Measurements from ENCODE around the gene RBM47. TPM values are rescaled to one million over a fixed set of nuclear protein-coding genes. Genes with fewer than 3 reads are reported as not detected.

RBM47 gene
- total and polyA plus RNA-seq, 2 of the 4 experiments (the other 2 are of a cell fraction): 0.44 to 1.1 TPM

GRCh38 chr4:40414673-40415072, 215.0 kb downstream of the RBM47 start:
- H2AFZ ChIP-seq (replicated peaks; ENCODE audit: low read length, poor library complexity): no peak overlapping the region
- intact Hi-C loops (cut with micrococcal nuclease): no loop called here

More at GRCh38 chr4:40414673-40415072, 215.0 kb downstream of the RBM47 start:
- no peak overlapping the region for H3K56ac ChIP-seq (ENCODE audit: extremely low read depth, insufficient read depth, low read length)
- no peak overlapping the region for H4K91ac ChIP-seq (ENCODE audit: insufficient read depth, low read depth, low read length)
- no peaks in the 10 kb centered on the region for H4K20me1 ChIP-seq (ENCODE audit: insufficient read depth, low read length)
- no peaks in the 10 kb centered on the region for H3K9me3 ChIP-seq (ENCODE audit: control insufficient read depth, insufficient read depth, low read length)
- in situ Hi-C loops (cut with MboI; ENCODE audit: low sequenced_read_pairs): no loop called here
- DNase-seq: no peak
- CTCF ChIA-PET: no interaction called here
- TF ChIP-seq CEBPB (IDR thresholded peaks at IDR 0.05; ENCODE audit: low read depth, low read length): no peak
- no peak for TF ChIP-seq NFE2L2 (IDR thresholded peaks at IDR 0.05; ENCODE audit: low read depth, low read length)
- TF ChIP-seq BHLHE40 (IDR thresholded peaks at IDR 0.05; ENCODE audit: low read depth, low read length): no peak
- TF ChIP-seq FOS (IDR thresholded peaks at IDR 0.05; ENCODE audit: low read depth, low read length): no peak
- TF ChIP-seq USF2 (IDR thresholded peaks at IDR 0.05; ENCODE audit: low read depth, low read length): no peak
- TF ChIP-seq CHD1 (IDR thresholded peaks at IDR 0.05; ENCODE audit: low read depth, low read length): no peak
- TF ChIP-seq RAD21 (IDR thresholded peaks at IDR 0.05; ENCODE audit: low read length): no peak
- no peaks in the 10 kb centered on the region for H3K9me1 ChIP-seq (ENCODE audit: insufficient read depth, low read length)
- ATAC-seq (ENCODE audit: low read depth): no peak
- BruUV-seq (replicated peaks): no TSS peak
- H2BK20ac ChIP-seq (ENCODE audit: low read depth, low read length): no peak overlapping the region
- no peak overlapping the region for H3K27ac ChIP-seq (ENCODE audit: insufficient read depth, low read length)
- H2AK9ac ChIP-seq (replicated peaks; ENCODE audit: low read depth, low read length, poor library complexity): no peak overlapping the region
- no peak overlapping the region for H2BK5ac ChIP-seq (ENCODE audit: low read depth, low read length, poor library complexity, severe bottlenecking)
- no peaks in the 10 kb centered on the region for H3K4me1 ChIP-seq (ENCODE audit: control insufficient read depth, insufficient read depth, low read length)
- no peak overlapping the region for H2BK15ac ChIP-seq (ENCODE audit: low read depth, low read length)
- H2BK120ac ChIP-seq (ENCODE audit: low read depth, low read length): no peak overlapping the region
- POLR2A ChIA-PET (ENCODE audit: unreplicated experiment): no interaction called here
- H3K27me3 ChIP-seq (ENCODE audit: control insufficient read depth, insufficient read depth, low read length): peaks cover 10% of the 10 kb centered on the region
- dilution Hi-C loops (cut with HindIII; ENCODE audit: low sequenced_read_pairs, unreplicated experiment): no loop called here
- no peak overlapping the region for H3K4me2 ChIP-seq (ENCODE audit: low read depth, low read length)
- H3K79me1 ChIP-seq (ENCODE audit: low read depth in 1 of 2, low read length in 2 of 2): no peaks in the 10 kb centered on the region
- WGBS, 2 experiments (ENCODE audit: extremely low coverage in 2 of 2, insufficient read length in 1 of 2): 90% methylated on average over 2 of the region's 3 CpGs; no CpG with 5 or more reads in 1 of the 2 experiments
- H3K4me3 ChIP-seq (ENCODE audit: insufficient read depth, low read depth, low read length): no peak overlapping the region
- no peak overlapping the region for H3K9ac ChIP-seq (ENCODE audit: low read depth, low read length)
- no peak overlapping the region for H3K18ac ChIP-seq (ENCODE audit: low read depth, low read length)
- H2AK5ac ChIP-seq (ENCODE audit: low read depth, low read length): no peak overlapping the region
- H3K4ac ChIP-seq (ENCODE audit: low read depth, low read length): no peak overlapping the region
- no peak overlapping the region for H4K5ac ChIP-seq (ENCODE audit: low read depth, low read length)
- no peak overlapping the region for H4K8ac ChIP-seq (ENCODE audit: low read depth in 2 of 2, low read length in 2 of 2)
- H3K23ac ChIP-seq (ENCODE audit: low read depth, low read length): no peak overlapping the region
- H3K36me3 ChIP-seq (ENCODE audit: control insufficient read depth, insufficient read depth, low read length): no peaks in the 10 kb centered on the region
- no peak overlapping the region for H3K14ac ChIP-seq (replicated peaks; ENCODE audit: low read depth, low read length)
